WERI-Rb-1 (cell line): ENCODE measurements around the gene TGFB1I1.
"Not testable (repeated sequence)": the region's sequence is repeated elsewhere in the genome, so short reads cannot be mapped to it uniquely, and the experiment has no call there.

ENCODE experiments used
- DNase-seq: peaks from one replicate; pipeline ENCODE4 v3.0.0-alpha.2; 2020
- H3K27ac ChIP-seq: fragments of 250-450 bp; sonication (Bioruptor Pico); 2 replicates; pipeline ENCODE4 v1.5.1; 2020; ENCODE audit warnings: mild to moderate bottlenecking, moderate library complexity
- H3K27me3 ChIP-seq: fragments of 250-450 bp; sonication (Bioruptor Pico); 2 replicates; pipeline ENCODE4 v1.5.1; 2021; ENCODE audit warnings: mild to moderate bottlenecking, low read depth, moderate library complexity; ENCODE audit not compliant: insufficient read depth, severe bottlenecking
- H3K36me3 ChIP-seq: fragments of 250-450 bp; sonication (Bioruptor Pico); 2 replicates; pipeline ENCODE4 v1.5.1; 2020; ENCODE audit warnings: mild to moderate bottlenecking, moderate library complexity
- H3K4me3 ChIP-seq: 2 replicates; pipeline ENCODE4 v1.5.1; 2011; ENCODE audit warnings: low read depth, mild to moderate bottlenecking, control low read depth, low read length
- H3K9me3 ChIP-seq: fragments of 250-450 bp; sonication (Bioruptor Pico); 2 replicates; pipeline ENCODE4 v1.5.1; 2021; ENCODE audit warnings: mild to moderate bottlenecking, moderate library complexity; ENCODE audit not compliant: severe bottlenecking
- CTCF ChIP-seq: IDR thresholded peaks from 2 replicates; pipeline ENCODE4 v1.5.1; 2011; ENCODE audit warnings: low read depth, mild to moderate bottlenecking, control low read depth, inconsistent platforms, low read length

The TGFB1I1 gene

GRCh38 chr16:31483081-31483480 is 11.1 kb downstream of the TGFB1I1 start, which contains the start of gene SLC5A2:
Gene SLC5A2, plus strand, starts transcription at chr16:31483123. Its CDS starts 14 bp downstream, at chr16:31483137.
- H3K27ac ChIP-seq: no peak within 1 kb of the TSS
- DNase-seq: no peak
- H3K9me3 ChIP-seq: no peaks in the 10 kb centered on the region
- H3K4me3 ChIP-seq: no peak within 1 kb of the TSS
- H3K27me3 ChIP-seq: no peaks in the 10 kb centered on the region
- no peaks in the 10 kb centered on the region for H3K36me3 ChIP-seq
- no peak for TF ChIP-seq CTCF

DNA sequence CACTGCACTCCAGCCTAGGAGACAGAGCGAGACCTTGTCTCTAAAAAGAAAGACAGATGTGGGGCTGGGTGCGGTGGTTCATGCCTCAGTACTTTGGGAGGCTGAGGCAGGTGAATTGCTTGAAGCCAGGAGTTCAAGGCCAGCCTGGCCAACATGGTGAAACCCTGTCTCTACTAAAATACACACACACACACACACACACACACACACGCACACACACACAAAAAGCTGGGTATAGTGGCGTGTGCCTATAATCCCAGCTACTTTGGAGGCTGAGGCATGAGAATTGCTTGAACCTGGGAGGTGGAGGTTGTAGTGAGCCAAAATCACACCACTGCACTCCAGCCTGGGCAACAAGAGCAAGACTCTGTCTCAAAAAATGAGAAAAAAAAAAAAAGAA is 12.1 kb downstream of the TGFB1I1 start:
- not testable (repeated sequence) for H3K9me3 ChIP-seq, H3K27ac ChIP-seq, DNase-seq, H3K4me3 ChIP-seq, H3K36me3 ChIP-seq, H3K27me3 ChIP-seq

- no peak overlapping the region for H3K4me3 ChIP-seq
- no peak for DNase-seq
- H3K9me3 ChIP-seq: no peaks in the 10 kb centered on the region
- no peak for TF ChIP-seq CTCF
- H3K27me3 ChIP-seq: no peaks in the 10 kb centered on the region
- no peaks in the 10 kb centered on the region for H3K36me3 ChIP-seq
- no peak overlapping the region for H3K27ac ChIP-seq
These were observed 12.7 kb downstream of the TGFB1I1 start for GRCh38 chr16:31484491-31485171.

GRCh38 chr16:31485571-31485970 is 13.6 kb downstream of the TGFB1I1 start:
- no peak for DNase-seq
- Histone ChIP-seq H3K27me3 (no peaks in the 10 kb centered on the region), H3K4me3 (no peak overlapping the region), H3K36me3 (no peaks in the 10 kb centered on the region), H3K27ac (no peak overlapping the region), H3K9me3 (no peaks in the 10 kb centered on the region)
- no peak for TF ChIP-seq CTCF

- 0 out of 2 replicates have a peak, but pooled peaks cover 3% of the 10 kb centered on the region for H3K36me3 ChIP-seq
- no peaks in the 10 kb centered on the region for H3K9me3 ChIP-seq
- H3K27me3 ChIP-seq: no peaks in the 10 kb centered on the region
- no peak for TF ChIP-seq CTCF
- H3K4me3 ChIP-seq: no peak overlapping the region
- no peak for DNase-seq
- no peak overlapping the region for H3K27ac ChIP-seq
These were observed 14.1 kb downstream of the TGFB1I1 start for GRCh38 chr16:31486045-31486444.

DNA sequence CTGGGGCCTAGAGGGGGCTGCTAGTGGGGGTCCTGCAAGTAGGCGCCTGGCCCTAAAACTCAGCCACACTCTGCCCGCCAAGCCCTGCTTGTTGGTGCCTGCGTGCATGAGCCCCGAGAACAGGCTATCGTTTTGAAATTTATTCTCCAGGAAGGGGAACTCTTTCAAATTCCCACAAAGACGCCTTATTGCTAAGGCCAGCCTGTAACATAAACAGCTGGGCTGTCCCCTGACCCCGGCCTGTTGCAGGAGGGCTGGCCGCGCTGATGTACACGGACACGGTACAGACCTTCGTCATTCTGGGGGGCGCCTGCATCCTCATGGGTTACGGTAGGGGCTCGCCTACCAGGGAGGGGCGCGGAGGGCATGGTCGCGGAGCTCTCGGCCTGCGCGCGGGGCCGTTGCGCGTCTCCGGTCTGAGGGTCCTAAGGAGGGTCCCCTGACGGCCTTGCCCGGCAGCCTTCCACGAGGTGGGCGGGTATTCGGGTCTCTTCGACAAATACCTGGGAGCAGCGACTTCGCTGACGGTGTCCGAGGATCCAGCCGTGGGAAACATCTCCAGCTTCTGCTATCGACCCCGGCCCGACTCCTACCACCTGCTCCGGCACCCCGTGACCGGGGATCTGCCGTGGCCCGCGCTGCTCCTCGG is 15.2 kb downstream of the TGFB1I1 start:
- H3K4me3 ChIP-seq: peak overlapping the region; percentile 52
- H3K27me3 ChIP-seq: no peaks in the 10 kb centered on the region
- H3K9me3 ChIP-seq: no peaks in the 10 kb centered on the region
- 0 out of 2 replicates have a peak, but pooled peaks cover 3% of the 10 kb centered on the region for H3K36me3 ChIP-seq
- DNase-seq: no peak
- 0 out of 2 replicates have a peak overlapping the region, but pooled peaks have one; percentile 1 for H3K27ac ChIP-seq
- TF ChIP-seq CTCF: no peak
